SU-DHL-6 (cell line): Measurements from ENCODE around the gene ZFX.

Experiments used
- CTCF ChIP-seq: fragments of 200-600 bp; sonication (generic); IDR thresholded peaks from one replicate; pipeline ENCODE4 v1.5.1; 2017; ENCODE audit warnings: antibody characterized with exemption, mild to moderate bottlenecking, low read length, moderate library complexity; ENCODE audit not compliant: insufficient read depth, poor library complexity, severe bottlenecking
- EZH2phosphoT487 ChIP-seq: fragments of 200-600 bp; sonication (generic), shearing (Covaris generic); conservative IDR thresholded peaks from 2 replicates; pipeline ENCODE4 v1.6.1; 2018; ENCODE audit warnings: mild to moderate bottlenecking, antibody characterized with exemption, low read length, moderate library complexity, mixed read lengths

DNA sequence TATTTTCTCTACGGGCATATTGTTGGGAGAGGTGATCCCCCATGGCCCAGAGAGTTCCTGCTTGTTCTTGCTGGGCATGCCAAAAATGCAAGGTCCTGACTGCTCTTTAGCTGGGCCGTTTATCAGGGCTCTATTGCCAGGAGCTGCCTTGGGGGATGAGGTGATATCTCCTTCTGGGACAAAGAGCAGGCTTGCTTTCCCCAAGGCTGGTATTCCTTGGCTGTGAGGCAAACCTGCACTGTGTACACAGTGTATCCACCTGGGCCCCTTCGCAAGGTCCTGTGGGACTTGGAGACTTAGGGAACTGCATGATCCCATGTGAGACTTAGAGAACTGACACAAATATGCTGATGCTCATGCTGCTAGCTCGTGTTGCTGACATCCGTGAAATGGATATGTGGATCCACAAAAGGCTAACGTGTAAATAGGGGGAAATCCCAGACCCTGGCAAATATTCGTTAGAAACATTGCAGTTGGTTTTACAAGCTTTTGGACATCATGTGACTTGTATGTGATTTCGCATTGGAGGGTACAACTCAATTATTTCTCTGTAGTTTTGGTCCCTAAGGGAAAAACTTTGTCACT, 24.4 kb upstream of the ZFX start:
- TF ChIP-seq CTCF = no peak
- no peak for TF ChIP-seq EZH2phosphoT487
